NOMO-1 treated with DMSO at 0.1 percent for 48 hours (cell line): ENCODE data around the gene TRAF2.
"Not testable (repeated sequence)": the region's sequence is repeated elsewhere in the genome, so short reads cannot be mapped to it uniquely, and the experiment has no call there.

Experiments
- DNase-seq: peaks from one replicate; lab custom pipeline; 2025; ENCODE audit not compliant: unreplicated experiment; lab: John Stamatoyannopoulos, UW

Gene TRAF2

GRCh38 chr9:136885950-136886578 is at the start of gene TRAF2:
TSS of gene TRAF2 (plus strand) at chr9:136886516. CDS start at chr9:136898741, 12,225 bp downstream.
- DNase-seq, result peak; percentile 99

GRCh38 chr9:136837146-136837855 is 49.0 kb upstream of the TRAF2 start:
- no peak for DNase-seq

GRCh38 chr9:136837856-136838277 is 48.4 kb upstream of the TRAF2 start:
- not testable (repeated sequence) for DNase-seq

- no peak for DNase-seq
Measured at GRCh38 chr9:136838314-136839228, 47.7 kb upstream of the TRAF2 start.

- DNase-seq, result no peak
Measured at GRCh38 chr9:136839229-136840139, 46.8 kb upstream of the TRAF2 start.

- DNase-seq, result no peak
Measured at GRCh38 chr9:136840140-136840876, 46.0 kb upstream of the TRAF2 start.

GRCh38 chr9:136840877-136841645 is 45.3 kb upstream of the TRAF2 start:
- DNase-seq, result no peak

- DNase-seq, result not testable (repeated sequence)
Measured at GRCh38 chr9:136841646-136842379, 44.5 kb upstream of the TRAF2 start.

- peak; percentile 69 for DNase-seq
Measured at GRCh38 chr9:136842380-136842948, 43.9 kb upstream of the TRAF2 start, which contains the start of gene AJM1. TSS of gene AJM1 (plus strand) at chr9:136842478. CDS start at chr9:136844415, 1,937 bp downstream.

GRCh38 chr9:136843159-136843800 is 43.0 kb upstream of the TRAF2 start:
- DNase-seq, result not testable (repeated sequence)

GRCh38 chr9:136843801-136844740 is 42.2 kb upstream of the TRAF2 start:
- DNase-seq, result peak; percentile 9

- DNase-seq, result no peak
Measured at GRCh38 chr9:136844761-136845464, 41.4 kb upstream of the TRAF2 start.

GRCh38 chr9:136845465-136846260 is 40.7 kb upstream of the TRAF2 start:
- no peak for DNase-seq

- DNase-seq, result no peak
Measured at GRCh38 chr9:136846376-136847087, 39.8 kb upstream of the TRAF2 start.
